IgD-negative memory B cell (primary cell): ENCODE results near the gene WDR74. TPM values are rescaled to one million over a fixed set of nuclear protein-coding genes. Genes with fewer than 3 reads are reported as not detected.
A peak's percentile ranks its signal among the peaks of the same experiment; 100 is the strongest.
"Not testable (repeated sequence)": the region's sequence is repeated elsewhere in the genome, so short reads cannot be mapped to it uniquely, and the experiment has no call there.

Experiments
- H3K27ac Mint-ChIP-seq, 3 donors: one replicate each; pipeline ENCODE4 v1.8.0; 2020 to 2022; ENCODE audit warnings: mild to moderate bottlenecking in 3 of 3, mixed read lengths in 3 of 3, moderate library complexity in 1 of 3
- H3K27me3 Mint-ChIP-seq: one replicate; pipeline ENCODE4 v1.8.0; 2021; ENCODE audit warnings: mixed read lengths
- H3K36me3 Mint-ChIP-seq: one replicate; pipeline ENCODE4 v1.8.0; 2020; ENCODE audit warnings: mild to moderate bottlenecking, mixed read lengths
- H3K4me1 Mint-ChIP-seq, 3 donors: one replicate each; pipeline ENCODE4 v1.8.0; 2020 to 2022; ENCODE audit warnings: mixed read lengths in 3 of 3, mild to moderate bottlenecking in 1 of 3
- H3K4me3 Mint-ChIP-seq, 4 donors: one replicate each; pipeline ENCODE4 v1.8.0; 2020 to 2022; ENCODE audit warnings: mild to moderate bottlenecking in 4 of 4, mixed read lengths in 4 of 4, moderate library complexity in 3 of 4
- H3K9me3 Mint-ChIP-seq, 3 donors: one replicate each; pipeline ENCODE4 v1.8.0; 2020 to 2021; ENCODE audit warnings: mixed read lengths in 3 of 3, mild to moderate bottlenecking in 1 of 3
- polyA plus RNA-seq: library from polyadenylated mRNA; unstranded; fragments of 300-500 nt; fragmentation: Illumina TruSeq; gene quantifications from one replicate; pipeline ENCODE4 v1.2.3, GENCODE V29; 2021

The WDR74 gene
- polyA plus RNA-seq, 1 donor from 2014 or later = 57.5 TPM

- Mint-ChIP-seq H3K9me3 (no peaks in the 10 kb centered on the region), H3K4me1 (peaks cover 8 to 23% (median 11%) of the 10 kb centered on the region in 3 donors), H3K27me3 (no peaks in the 10 kb centered on the region), H3K27ac (peak overlapping the region in 1 of 3 donors; percentile 93), H3K4me3 (peak overlapping the region in 1 of 4 donors; percentile 61), H3K36me3 (no peaks in the 10 kb centered on the region)
Observed at GRCh38 chr11:62875698-62876478, 36.5 kb upstream of the WDR74 start.

GRCh38 chr11:62874851-62875250, 35.5 kb upstream of the WDR74 start:
- H3K4me1 Mint-ChIP-seq = peaks cover 4 to 13% (median 4%) of the 10 kb centered on the region in 3 donors
- no peak overlapping the region for H3K27ac Mint-ChIP-seq
- H3K36me3 Mint-ChIP-seq = no peaks in the 10 kb centered on the region
- no peaks in the 10 kb centered on the region for H3K27me3 Mint-ChIP-seq
- no peaks in the 10 kb centered on the region for H3K9me3 Mint-ChIP-seq
- H3K4me3 Mint-ChIP-seq = no peak overlapping the region

DNA sequence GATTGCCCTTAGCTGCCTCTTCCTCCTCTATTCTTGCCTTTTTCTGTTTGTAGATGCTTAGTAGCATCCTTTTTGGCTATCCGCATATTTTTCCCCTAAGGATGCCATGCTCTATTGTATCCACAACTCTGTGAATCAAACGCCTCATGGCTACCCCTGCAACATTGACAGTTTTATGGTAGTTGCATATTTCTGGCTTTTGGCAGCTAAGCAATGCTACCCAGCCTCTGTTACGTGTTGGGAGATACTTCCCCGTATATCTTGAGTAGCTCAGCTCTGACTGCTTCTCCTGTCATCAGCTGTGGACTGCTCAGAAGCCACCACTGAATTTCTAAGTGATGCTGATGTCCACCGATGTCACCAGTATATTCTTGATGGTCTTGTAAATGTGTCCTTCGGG, 26.2 kb upstream of the WDR74 start:
- Mint-ChIP-seq H3K4me3 (no peak overlapping the region), H3K27ac (no peak overlapping the region), H3K27me3 (no peaks in the 10 kb centered on the region), H3K9me3 (no peaks in the 10 kb centered on the region), H3K4me1 (peaks cover 5 to 11% (median 5%) of the 10 kb centered on the region in 3 donors), H3K36me3 (no peaks in the 10 kb centered on the region)

- no peaks in the 10 kb centered on the region for H3K9me3 Mint-ChIP-seq
- H3K27ac Mint-ChIP-seq = no peak overlapping the region
- no peaks in the 10 kb centered on the region for H3K27me3 Mint-ChIP-seq
- no peak overlapping the region for H3K4me3 Mint-ChIP-seq
- peaks cover 5 to 11% (median 5%) of the 10 kb centered on the region in 3 donors for H3K4me1 Mint-ChIP-seq
- H3K36me3 Mint-ChIP-seq = no peaks in the 10 kb centered on the region
Observed at GRCh38 chr11:62863687-62864335, 24.4 kb upstream of the WDR74 start.

GRCh38 chr11:62861564-62862192, 22.3 kb upstream of the WDR74 start:
- H3K9me3 Mint-ChIP-seq, H3K36me3 Mint-ChIP-seq, H3K27me3 Mint-ChIP-seq: not testable (repeated sequence)
- Mint-ChIP-seq H3K4me3 (peak overlapping the region in 1 of 4 donors; percentile 34), H3K4me1 (peaks cover 5 to 20% (median 9%) of the 10 kb centered on the region in 3 donors), H3K27ac (peak overlapping the region in 1 of 3 donors; percentile 82)

DNA sequence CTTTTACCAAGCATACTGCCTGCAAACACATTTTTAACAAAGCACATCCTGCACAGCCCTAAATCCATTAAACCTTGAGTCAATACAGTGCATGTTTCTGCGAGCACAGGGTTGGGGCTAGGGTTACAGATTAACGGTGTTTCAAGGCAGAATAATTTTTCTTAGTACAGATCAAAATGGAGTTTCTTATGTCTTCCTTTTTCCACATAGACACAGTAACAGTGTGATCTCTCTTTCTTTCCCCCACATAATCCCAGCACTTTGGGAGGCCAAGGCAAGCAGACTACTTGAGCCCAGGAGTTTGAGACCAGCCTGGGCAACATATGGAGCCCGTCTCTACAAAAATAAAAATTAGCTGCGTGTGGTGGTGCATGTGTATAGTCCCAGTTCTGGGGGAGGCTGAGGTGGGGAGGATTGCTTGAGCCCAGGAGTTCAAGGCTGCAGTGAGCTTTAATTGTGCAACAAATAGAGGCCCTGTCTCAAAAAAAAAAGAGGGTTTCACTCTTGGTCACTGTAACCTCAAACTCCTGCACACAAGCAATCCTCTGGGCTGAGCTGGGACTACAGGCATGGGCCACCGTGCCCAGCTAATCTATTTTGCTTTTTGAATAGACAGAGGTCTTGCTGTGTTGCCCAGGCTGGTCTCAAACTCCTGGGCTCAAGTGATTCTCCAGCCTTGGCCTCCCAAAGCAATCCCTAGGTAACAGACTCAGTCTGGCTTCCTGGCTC, 21.6 kb upstream of the WDR74 start:
- Mint-ChIP-seq H3K36me3 (no peaks in the 10 kb centered on the region), H3K4me1 (peaks cover 7 to 20% (median 13%) of the 10 kb centered on the region in 3 donors), H3K27ac (peak overlapping the region in 1 of 3 donors; percentile 82), H3K4me3 (peak overlapping the region in 1 of 4 donors; percentile 34), H3K27me3 (no peaks in the 10 kb centered on the region), H3K9me3 (no peaks in the 10 kb centered on the region)

DNA sequence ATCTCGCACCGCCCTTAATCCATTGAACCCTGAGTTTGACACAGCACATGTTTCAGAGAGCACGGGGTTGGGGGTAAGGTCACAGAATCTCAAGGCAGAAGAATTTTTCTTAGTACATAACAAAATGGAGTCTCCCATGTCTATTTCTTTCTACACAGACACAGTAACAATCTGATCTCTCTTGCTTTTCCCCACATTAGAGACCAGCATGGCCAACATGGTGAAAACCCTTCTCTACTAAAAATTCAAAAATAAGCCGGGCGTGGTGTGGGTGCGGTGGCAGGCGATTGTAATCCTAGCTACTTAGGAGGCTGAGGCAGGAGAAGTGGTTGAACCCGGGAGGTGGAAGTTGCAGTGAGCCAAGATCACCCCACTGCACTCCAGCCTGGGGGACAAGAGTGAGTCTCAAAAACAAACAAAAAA, 19.9 kb upstream of the WDR74 start:
- not testable (repeated sequence) for H3K27me3 Mint-ChIP-seq, H3K27ac Mint-ChIP-seq, H3K9me3 Mint-ChIP-seq, H3K36me3 Mint-ChIP-seq
- Mint-ChIP-seq H3K4me3 (peak overlapping the region in 1 of 4 donors; percentile 36), H3K4me1 (peaks cover 19 to 24% (median 22%) of the 10 kb centered on the region in 3 donors)

DNA sequence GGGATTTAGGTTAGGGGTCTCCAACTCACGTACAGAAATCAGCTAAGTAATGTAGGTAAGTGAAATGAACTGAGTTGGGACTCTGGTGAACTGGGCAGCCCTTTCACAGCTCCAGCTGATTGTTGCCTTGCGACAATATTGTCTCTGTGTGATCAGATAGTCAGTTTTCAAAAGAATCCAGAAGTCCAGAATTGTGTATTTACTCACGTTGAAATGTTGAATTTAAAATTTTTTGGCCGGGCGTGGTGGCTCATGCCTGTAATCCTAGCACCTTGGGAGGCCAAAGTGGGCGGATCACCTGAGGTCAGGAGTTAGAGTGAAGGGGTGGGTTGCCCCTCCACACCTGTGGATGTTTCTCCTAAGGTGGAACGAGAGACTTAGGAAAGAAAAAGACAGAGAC, 18.8 kb upstream of the WDR74 start:
- no peaks in the 10 kb centered on the region for H3K36me3 Mint-ChIP-seq
- H3K4me3 Mint-ChIP-seq = peak overlapping the region; percentile 13 to 98 (median 85)
- H3K27me3 Mint-ChIP-seq = no peaks in the 10 kb centered on the region
- peak overlapping the region in 2 of 3 donors; percentile 77 to 84 for H3K27ac Mint-ChIP-seq
- H3K4me1 Mint-ChIP-seq = peaks cover 30 to 34% (median 32%) of the 10 kb centered on the region in 3 donors
- H3K9me3 Mint-ChIP-seq = no peaks in the 10 kb centered on the region

DNA sequence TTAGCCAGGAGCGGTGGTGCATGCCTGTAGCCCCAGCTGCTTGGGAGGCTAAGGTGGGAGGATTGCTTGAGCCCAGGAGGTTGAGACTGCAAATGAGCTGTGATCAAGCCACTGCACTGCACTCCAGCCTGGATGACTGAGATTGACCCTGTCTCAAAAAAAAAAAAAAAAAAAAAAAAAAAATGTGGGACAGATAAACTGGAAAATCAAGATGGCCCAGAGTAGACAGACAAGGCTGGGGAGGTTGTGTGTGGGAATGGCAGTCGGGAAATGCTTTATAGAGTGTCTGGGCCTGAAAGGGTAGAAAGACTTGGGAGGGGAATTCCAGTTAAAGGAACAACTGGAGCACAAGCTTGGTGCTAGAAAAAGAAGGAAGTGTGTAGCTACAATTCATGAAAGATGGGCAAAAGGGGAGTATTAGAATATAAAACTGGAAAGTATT, 18.2 kb upstream of the WDR74 start:
- peak overlapping the region; percentile 35 to 84 (median 77) for H3K27ac Mint-ChIP-seq
- no peaks in the 10 kb centered on the region for H3K27me3 Mint-ChIP-seq
- H3K4me3 Mint-ChIP-seq = peak overlapping the region; percentile 13 to 98 (median 85)
- no peaks in the 10 kb centered on the region for H3K36me3 Mint-ChIP-seq
- no peaks in the 10 kb centered on the region for H3K9me3 Mint-ChIP-seq
- peaks cover 30 to 35% (median 33%) of the 10 kb centered on the region in 3 donors for H3K4me1 Mint-ChIP-seq

- Mint-ChIP-seq H3K9me3 (no peaks in the 10 kb centered on the region), H3K4me1 (peaks cover 32 to 40% (median 38%) of the 10 kb centered on the region in 3 donors), H3K36me3 (no peaks in the 10 kb centered on the region), H3K27ac (peak overlapping the region; percentile 89 to 99 (median 98)), H3K4me3 (peak overlapping the region; percentile 97 to 99 (median 98)), H3K27me3 (no peaks in the 10 kb centered on the region)
Observed at GRCh38 chr11:62856333-62856895, 17.0 kb upstream of the WDR74 start.

DNA sequence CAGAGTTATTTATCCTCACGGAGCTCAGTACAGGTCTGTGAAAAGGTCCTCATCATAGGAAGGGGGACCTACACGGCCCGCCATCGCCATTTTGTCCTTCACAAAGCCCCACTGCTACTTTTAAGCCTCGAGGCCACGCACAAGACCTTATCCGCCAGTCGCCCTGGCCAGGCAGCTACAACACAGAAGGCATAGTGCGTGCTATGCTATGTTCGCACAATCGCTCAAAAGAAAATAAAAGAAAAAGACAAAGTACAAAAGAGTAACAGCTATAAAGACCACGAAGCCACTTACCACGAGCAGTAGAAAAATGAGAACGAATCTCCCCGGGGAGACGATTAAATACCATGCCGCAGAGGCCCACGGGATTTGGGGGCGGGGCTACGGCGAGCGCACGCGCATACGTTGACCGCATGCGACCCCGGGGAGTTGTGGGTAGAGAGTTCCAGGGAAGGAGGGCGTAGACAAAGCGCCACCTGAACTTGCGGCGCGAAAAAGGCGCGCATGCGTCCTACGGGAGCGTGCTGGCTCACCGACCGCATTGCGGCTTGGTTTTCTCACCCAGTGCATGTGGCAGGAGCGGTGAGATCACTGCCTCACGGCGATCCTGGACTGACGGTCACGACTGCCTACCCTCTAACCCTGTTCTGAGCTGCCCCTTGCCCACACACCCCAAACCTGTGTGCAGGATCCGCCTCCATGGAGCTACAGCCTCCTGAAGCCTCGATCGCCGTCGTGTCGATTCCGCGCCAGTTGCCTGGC, 16.4 kb upstream of the WDR74 start:
- Mint-ChIP-seq H3K27ac (peak overlapping the region; percentile 89 to 99 (median 98)), H3K4me1 (peaks cover 32 to 43% (median 40%) of the 10 kb centered on the region in 3 donors), H3K36me3 (no peaks in the 10 kb centered on the region), H3K27me3 (no peaks in the 10 kb centered on the region), H3K4me3 (peak overlapping the region; percentile 97 to 99 (median 98)), H3K9me3 (no peaks in the 10 kb centered on the region)

- peak overlapping the region; percentile 89 to 99 (median 98) for H3K27ac Mint-ChIP-seq
- H3K9me3 Mint-ChIP-seq = no peaks in the 10 kb centered on the region
- peaks cover 32 to 43% (median 40%) of the 10 kb centered on the region in 3 donors for H3K4me1 Mint-ChIP-seq
- H3K4me3 Mint-ChIP-seq = peak overlapping the region; percentile 97 to 99 (median 98)
- H3K27me3 Mint-ChIP-seq = no peaks in the 10 kb centered on the region
- no peaks in the 10 kb centered on the region for H3K36me3 Mint-ChIP-seq
Observed at GRCh38 chr11:62854825-62855570, 15.6 kb upstream of the WDR74 start.
